Measurements from ENCODE around the gene NFILZ. TPM values are rescaled to one million over a fixed set of nuclear protein-coding genes. Genes with fewer than 3 reads are reported as not detected.

Gene NFILZ
- total and polyA plus RNA-seq, 2 of the 8 experiments (the other 6 are each of a cell fraction or from before 2014, with no cell fraction given) = not detected

- Histone ChIP-seq H4K8ac (ENCODE audit: extremely low read depth, insufficient read depth, low read length) (no peak overlapping the region), H3K27ac (ENCODE audit: low read depth, low read length) (no peak overlapping the region), H3K27me3 (replicated peaks in 1 of 4; ENCODE audit: control insufficient read depth in 3 of 4, extremely low read depth in 1 of 4, insufficient read depth in 3 of 4, low read length in 3 of 4) (peaks cover 0 to 11% (median 6%) of the 10 kb centered on the region in 4 experiments; a peak in 3 of 7 replicates), H2BK15ac (ENCODE audit: low read length) (no peak overlapping the region), H3K23me2 (ENCODE audit: low read depth, low read length) (no peaks in the 10 kb centered on the region), H3K14ac (ENCODE audit: insufficient read length) (no peak overlapping the region), H2BK5ac (ENCODE audit: low read depth, low read length) (no peak overlapping the region), H3K79me1 (ENCODE audit: low read depth, low read length) (no peaks in the 10 kb centered on the region), H3K4me3 (ENCODE audit: extremely low read depth in 1 of 4, insufficient read depth in 2 of 4, low read depth in 3 of 4, low read length in 4 of 4) (no peak overlapping the region), H2BK12ac (ENCODE audit: low read depth, low read length) (no peak overlapping the region), H4K5ac (ENCODE audit: insufficient read length, low read depth, low read length) (no peak overlapping the region), H3K4me2 (ENCODE audit: insufficient read depth in 1 of 2, low read depth in 2 of 2, low read length in 2 of 2) (no peak overlapping the region), H4K91ac (replicated peaks; ENCODE audit: insufficient read length, low read length) (no peak overlapping the region), H3K56ac (replicated peaks; ENCODE audit: insufficient read length, low read depth, low read length) (no peak overlapping the region), H3K23ac (ENCODE audit: insufficient read length) (no peak overlapping the region), H3K4ac (replicated peaks; ENCODE audit: insufficient read length, low read depth, low read length) (no peak overlapping the region), H4K20me1 (replicated peaks in 1 of 2; ENCODE audit: control insufficient read depth in 1 of 2, insufficient read depth in 2 of 2, low read length in 2 of 2) (no peaks in the 10 kb centered on the region), H3K18ac (ENCODE audit: extremely low read depth, low read length) (no peak overlapping the region), H2AK5ac (ENCODE audit: low read depth, low read length) (no peak overlapping the region), H2BK120ac (replicated peaks; ENCODE audit: low read depth, low read length) (no peak overlapping the region), H3K4me1 (replicated peaks in 1 of 4; ENCODE audit: control insufficient read depth in 3 of 4, insufficient read depth in 4 of 4, low read length in 3 of 4) (peaks cover 2 to 10% (median 7%) of the 10 kb centered on the region in 4 experiments; a peak in 6 of 7 replicates), H3K79me2 (ENCODE audit: control insufficient read depth in 1 of 2, insufficient read depth in 2 of 2, low read length in 2 of 2) (no peaks in the 10 kb centered on the region), H2BK20ac (ENCODE audit: low read length) (no peak overlapping the region), H3K36me3 (ENCODE audit: control insufficient read depth in 2 of 4, insufficient read depth in 4 of 4, low read length in 3 of 4) (no peaks in the 10 kb centered on the region), H2AFZ (ENCODE audit: low read length) (no peak overlapping the region), H3K9ac (replicated peaks in 1 of 4; ENCODE audit: extremely low read depth in 1 of 4, low read depth in 3 of 4, low read length in 3 of 4) (no peak overlapping the region), H3K9me3 (ENCODE audit: insufficient read depth in 2 of 2, low read depth in 1 of 2, low read length in 1 of 2) (no peaks in the 10 kb centered on the region)
- ChIA-PET POLR2A (ENCODE audit: partially characterized antibody) (no interaction called here), CTCF (ENCODE audit: partially characterized antibody) (interaction anchor here (1.2 kb wide), 1 partner anchor 55 kb away, joined by 3 read pairs; no protein-coding TSS in a partner anchor)
- TF ChIP-seq ATF3 (IDR thresholded peaks at IDR 0.05; ENCODE audit: insufficient read depth, low read depth, low read length) = no peak
- no peak for TF ChIP-seq SIX5 (IDR thresholded peaks at IDR 0.05; ENCODE audit: low read depth, low read length)
- no peak for TF ChIP-seq SAP30 (IDR thresholded peaks at IDR 0.05; ENCODE audit: insufficient read depth, insufficient replicate concordance, low read length)
- TF ChIP-seq CTCF (IDR thresholded peaks at IDR 0.05; ENCODE audit: control extremely low read depth in 1 of 3, insufficient read depth in 1 of 3, low read depth in 1 of 3, low read length in 3 of 3) = no peak
- no peak for TF ChIP-seq GTF2F1 (IDR thresholded peaks at IDR 0.05; ENCODE audit: borderline replicate concordance, low read depth, low read length)
- TF ChIP-seq TBP (IDR thresholded peaks at IDR 0.05; ENCODE audit: low read depth, low read length) = no peak
- no peak for TF ChIP-seq SUZ12 (IDR thresholded peaks at IDR 0.05; ENCODE audit: low read length)
- TF ChIP-seq TAF7 (optimal IDR thresholded peaks at IDR 0.05; ENCODE audit: borderline replicate concordance, low read depth, low read length) = no peak
- FAIRE-seq (no peak), DNase-seq (ENCODE audit: low read depth in 1 of 2, low spot score in 2 of 2) (no peak)
- 86% methylated on average over 8 of the region's 8 CpGs; no CpG with 5 or more reads in 1 of the 2 experiments for WGBS, 2 experiments (ENCODE audit: extremely low coverage in 1 of 2, insufficient coverage in 1 of 2, insufficient read length in 1 of 2, insufficient replicate concordance in 2 of 2, low coverage in 1 of 2, low lambda C conversion rate in 2 of 2, missing lambda C conversion rate in 1 of 2)
These were observed 5.0 kb downstream of the NFILZ start for GRCh38 chr19:8635422-8635821.

All from H1 (cell line).